Measurements from ENCODE around the gene SSH2. TPM values are rescaled to one million over a fixed set of nuclear protein-coding genes. Genes with fewer than 3 reads are reported as not detected.

Gene SSH2
- total RNA-seq, 1 experiment from 2014 or later: 22.9 TPM

Other genes starting within 250 kb of the SSH2 start
- gene EFCAB5, start 11.4 kb upstream of the SSH2 start, total RNA-seq (2022): 0.17 and 0.50 TPM in 2 replicates
- gene NSRP1, start 186.6 kb upstream of the SSH2 start, total RNA-seq (2022): 27.5 and 29.7 TPM in 2 replicates

Measured in Calu3 (cell line).